ENCODE measurements around the gene ADD3.
A peak's percentile ranks its signal among the peaks of the same experiment; 100 is the strongest.

ADD3 gene

GRCh38 chr10:110006358-110007160, 1.2 kb upstream of the ADD3 start:
- DNase-seq = no peak

GRCh38 chr10:110007161-110007700, 553 bp upstream of the ADD3 start:
- peak; percentile 58 for DNase-seq

GRCh38 chr10:110008518-110009339, 945 bp downstream of the ADD3 start:
- DNase-seq = peak; percentile 35

- peak; percentile 35 for DNase-seq
Observed at GRCh38 chr10:110009736-110010475, 2.1 kb downstream of the ADD3 start.

- no peak for DNase-seq
Observed at GRCh38 chr10:110010486-110011378, 2.9 kb downstream of the ADD3 start.

GRCh38 chr10:110011681-110012080, 3.9 kb downstream of the ADD3 start:
- DNase-seq = no peak

GRCh38 chr10:110013630-110014293, 6.0 kb downstream of the ADD3 start:
- DNase-seq = peak; percentile 14

- DNase-seq = no peak
Observed at GRCh38 chr10:110016039-110016438, 8.3 kb downstream of the ADD3 start.

- no peak for DNase-seq
Observed at GRCh38 chr10:110017052-110017451, 9.3 kb downstream of the ADD3 start.

- no peak for DNase-seq
Observed at GRCh38 chr10:110017907-110018306, 10.1 kb downstream of the ADD3 start.

- DNase-seq = no peak
Observed at GRCh38 chr10:110020265-110020664, 12.5 kb downstream of the ADD3 start.

- no peak for DNase-seq
Observed at GRCh38 chr10:110022716-110023504, 15.1 kb downstream of the ADD3 start.

GRCh38 chr10:110023785-110024465, 16.1 kb downstream of the ADD3 start:
- DNase-seq = no peak

GRCh38 chr10:110029450-110029849, 21.7 kb downstream of the ADD3 start:
- no peak for DNase-seq

- no peak for DNase-seq
Observed at GRCh38 chr10:110032801-110033700, 25.3 kb downstream of the ADD3 start.

- no peak for DNase-seq
Observed at GRCh38 chr10:110033701-110034235, 26.0 kb downstream of the ADD3 start.

- no peak for DNase-seq
Observed at GRCh38 chr10:110034596-110034995, 26.8 kb downstream of the ADD3 start.

All from activated T-cell treated with anti-CD3 and anti-CD28 coated beads for 4 hours (primary cell).